Measurements from ENCODE around the gene MGST2. TPM values are rescaled to one million over a fixed set of nuclear protein-coding genes. Genes with fewer than 3 reads are reported as not detected.
"Not testable (repeated sequence)": the region's sequence is repeated elsewhere in the genome, so short reads cannot be mapped to it uniquely, and the experiment has no call there.

MGST2 gene
- polyA plus RNA-seq, 4 donors = 51.4 to 59.5 (median 55.9) TPM

DNA sequence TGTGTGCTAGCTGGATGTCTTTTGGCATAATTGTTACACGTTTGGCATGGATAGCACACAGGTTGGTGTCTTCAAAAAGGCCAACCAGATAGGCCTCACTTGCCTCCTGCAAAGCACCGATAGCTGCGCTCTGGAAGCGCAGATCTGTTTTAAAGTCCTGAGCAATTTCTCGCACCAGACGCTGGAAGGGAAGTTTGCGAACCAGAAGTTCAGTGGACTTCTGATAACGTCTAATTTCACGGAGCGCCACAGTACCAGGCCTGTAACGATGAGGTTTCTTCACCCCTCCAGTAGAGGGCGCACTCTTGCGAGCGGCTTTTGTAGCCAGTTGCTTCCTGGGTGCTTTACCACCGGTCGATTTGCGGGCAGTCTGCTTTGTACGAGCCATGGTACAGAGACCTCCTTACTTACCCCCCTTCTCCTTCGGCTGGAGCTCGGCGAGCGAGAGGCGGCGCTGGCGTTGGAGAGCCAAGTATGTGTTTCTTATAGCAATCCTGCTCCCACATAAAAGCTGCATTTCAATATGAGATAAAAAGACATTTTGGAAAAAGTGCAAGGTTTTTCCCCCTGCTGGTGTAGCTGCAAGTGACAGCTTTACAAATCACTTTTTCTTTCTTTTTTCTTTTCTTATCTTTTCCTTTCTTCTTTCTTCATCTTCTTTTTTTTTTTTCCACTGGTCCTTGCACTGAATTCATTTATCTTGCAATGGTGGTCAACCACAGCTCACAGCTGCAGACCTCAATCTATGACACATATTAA lies 32.7 kb downstream of the MGST2 start:
- not testable (repeated sequence) for DNase-seq (ENCODE audit: low read depth in 4 of 4, low spot score in 2 of 4)

DNA sequence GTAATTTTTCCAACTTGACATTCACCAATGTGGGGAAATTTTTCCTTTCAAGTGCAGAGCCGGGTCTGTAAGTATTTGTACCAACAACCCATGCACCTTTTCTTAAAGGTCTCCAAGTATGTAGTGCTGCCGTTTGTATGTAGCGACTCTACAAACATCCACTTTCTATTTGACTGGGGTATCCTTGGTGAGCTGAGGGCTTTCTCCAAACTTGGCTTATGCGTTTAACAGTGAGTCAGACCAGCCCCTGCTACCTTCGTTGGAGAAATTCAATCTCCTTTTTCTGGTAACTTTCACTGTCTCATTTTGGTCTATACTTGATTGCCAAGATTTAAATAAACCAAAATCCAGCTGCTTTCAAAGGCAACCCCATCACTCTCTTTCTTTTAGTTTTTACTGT lies 34.9 kb downstream of the MGST2 start:
- no peak for DNase-seq (ENCODE audit: low read depth in 4 of 4, low spot score in 2 of 4)

DNA sequence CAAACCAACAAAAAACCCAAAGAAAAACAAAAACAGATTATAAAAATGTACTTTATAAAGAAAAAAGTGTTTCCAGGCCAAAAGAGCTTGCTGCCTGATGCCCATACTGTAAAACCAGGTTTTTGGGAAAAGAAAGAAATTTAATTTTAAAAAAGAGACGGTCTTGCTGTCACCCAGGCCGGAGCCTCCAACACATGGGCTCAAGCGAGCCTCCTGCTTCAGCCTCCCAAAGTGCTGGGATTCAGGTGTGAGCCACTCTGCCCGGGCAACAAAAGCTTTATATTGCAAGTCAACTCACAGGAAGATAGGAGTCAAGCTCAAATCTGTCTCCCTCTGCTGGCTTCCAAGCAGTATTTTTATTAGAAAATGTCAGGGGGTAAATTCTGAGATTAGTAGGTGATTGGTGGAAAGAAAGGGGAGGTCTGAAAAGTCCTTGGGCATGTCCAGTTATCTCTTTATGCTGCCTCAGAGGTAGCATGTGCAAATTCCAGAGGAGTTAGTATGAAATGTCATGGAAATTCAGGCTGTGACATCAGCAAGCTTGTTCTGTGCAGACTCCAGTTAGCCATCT lies 39.4 kb downstream of the MGST2 start:
- DNase-seq (ENCODE audit: low read depth in 4 of 4, low spot score in 2 of 4) = no peak

DNA sequence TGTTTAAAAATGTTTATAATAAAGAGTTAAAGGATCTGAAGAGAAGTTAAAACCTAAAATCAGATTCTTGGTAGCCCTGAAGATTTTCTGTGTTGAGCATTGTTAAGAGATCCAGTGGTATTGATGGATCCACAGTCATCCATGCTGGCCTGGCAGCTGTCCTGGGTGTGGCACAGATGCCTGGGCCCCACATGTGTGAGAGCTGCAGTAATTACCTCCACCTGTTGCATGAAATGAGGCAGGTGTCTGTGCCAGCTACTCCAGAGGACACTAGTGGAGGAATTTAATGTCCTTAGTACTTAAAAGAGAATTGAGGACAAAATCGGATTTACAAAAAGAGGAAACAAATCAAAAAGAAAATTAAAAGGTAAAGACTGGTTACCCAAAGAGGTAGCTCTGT lies 44.0 kb downstream of the MGST2 start:
- DNase-seq (ENCODE audit: low read depth in 4 of 4, low spot score in 2 of 4) = no peak

DNA sequence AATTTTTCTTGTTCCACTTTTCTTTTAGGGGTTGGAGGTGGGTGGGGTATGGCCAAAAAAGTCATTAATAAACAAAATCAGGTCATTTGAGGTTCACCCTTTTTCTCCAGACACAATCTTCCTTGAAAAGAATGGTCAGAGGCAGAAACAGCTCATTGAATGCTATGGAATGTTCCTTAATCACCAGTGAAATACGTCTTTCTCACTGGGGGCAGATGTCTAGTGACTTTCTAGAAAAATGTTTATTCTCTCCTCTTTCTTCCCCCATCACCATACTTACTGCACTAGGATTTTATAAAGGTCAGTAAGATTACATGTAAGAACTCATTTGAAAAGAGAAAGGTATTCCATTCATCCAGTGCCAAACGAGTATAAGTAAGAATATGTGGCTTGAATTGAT lies 44.5 kb downstream of the MGST2 start:
- DNase-seq (ENCODE audit: low read depth in 4 of 4, low spot score in 2 of 4) = no peak

DNA sequence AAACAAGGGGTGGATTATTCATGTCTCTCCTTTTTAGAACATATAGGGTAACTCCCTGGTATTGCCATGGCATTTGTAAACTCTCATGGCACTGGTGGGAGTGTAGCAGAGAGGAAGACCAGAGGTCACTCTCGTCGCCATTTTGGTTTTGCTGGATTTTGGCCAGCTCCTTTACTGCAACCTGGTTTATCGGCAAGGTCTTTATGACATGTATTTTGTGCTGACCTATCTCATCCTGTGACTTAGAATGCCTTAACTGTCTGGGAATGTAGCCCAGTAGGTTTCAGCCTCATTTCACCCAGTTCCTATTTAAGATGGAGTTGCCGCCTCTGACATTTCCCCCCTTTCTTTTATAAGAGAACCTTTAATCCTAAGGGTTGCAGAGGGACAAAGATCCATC lies 45.8 kb downstream of the MGST2 start:
- DNase-seq (ENCODE audit: low read depth in 4 of 4, low spot score in 2 of 4) = no peak

DNA sequence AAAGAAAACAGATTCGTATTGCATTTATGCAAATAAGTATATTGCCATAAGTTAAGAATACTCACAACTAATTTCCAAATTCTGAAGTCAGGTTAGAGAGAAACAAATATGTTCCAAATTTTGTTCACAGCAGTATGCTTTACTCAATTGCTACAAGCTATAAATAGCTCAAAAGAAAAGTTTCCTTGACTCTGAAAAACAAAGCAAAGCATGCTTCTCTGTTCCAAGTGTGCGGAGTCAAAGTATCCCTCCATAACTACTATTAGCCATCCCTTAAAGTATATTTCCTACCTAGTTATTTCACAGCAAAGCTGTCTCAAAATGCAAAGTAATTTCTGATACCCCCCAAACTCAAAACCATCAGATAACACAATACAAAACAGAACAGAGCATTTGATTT lies 47.3 kb downstream of the MGST2 start:
- DNase-seq (ENCODE audit: low read depth in 4 of 4, low spot score in 2 of 4) = no peak

DNA sequence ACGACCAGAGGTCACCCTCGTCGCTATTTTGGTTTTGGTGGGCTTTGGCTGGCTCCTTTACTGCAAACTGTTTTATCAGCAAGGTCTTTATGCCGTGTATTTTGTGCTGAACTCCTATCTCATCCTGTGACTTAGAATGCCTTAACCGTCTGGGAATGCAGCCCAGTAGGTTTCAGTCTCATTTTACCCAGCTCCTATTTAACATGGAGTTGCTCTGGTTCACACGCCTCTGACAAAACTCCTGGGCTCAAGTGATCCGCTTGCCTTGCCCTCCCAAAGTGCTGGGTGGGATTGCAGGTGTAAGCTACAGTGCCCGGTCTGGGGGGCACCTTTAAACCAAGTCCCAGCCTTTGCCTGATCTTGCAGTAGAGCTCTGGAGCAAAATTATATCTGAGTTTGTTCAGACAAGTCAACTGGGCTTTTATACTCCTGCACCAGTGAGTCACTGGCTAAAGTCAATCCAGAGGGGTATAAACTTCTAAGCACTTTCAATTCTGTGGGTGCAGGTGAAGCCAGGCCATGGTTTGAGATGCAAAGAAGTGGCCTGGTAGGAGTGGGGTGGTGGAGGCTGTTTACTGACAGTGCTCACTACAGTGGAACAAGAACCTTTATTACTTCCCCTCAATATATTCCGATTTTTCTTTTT lies 50.2 kb downstream of the MGST2 start:
- DNase-seq (ENCODE audit: low read depth in 4 of 4, low spot score in 2 of 4) = no peak

DNA sequence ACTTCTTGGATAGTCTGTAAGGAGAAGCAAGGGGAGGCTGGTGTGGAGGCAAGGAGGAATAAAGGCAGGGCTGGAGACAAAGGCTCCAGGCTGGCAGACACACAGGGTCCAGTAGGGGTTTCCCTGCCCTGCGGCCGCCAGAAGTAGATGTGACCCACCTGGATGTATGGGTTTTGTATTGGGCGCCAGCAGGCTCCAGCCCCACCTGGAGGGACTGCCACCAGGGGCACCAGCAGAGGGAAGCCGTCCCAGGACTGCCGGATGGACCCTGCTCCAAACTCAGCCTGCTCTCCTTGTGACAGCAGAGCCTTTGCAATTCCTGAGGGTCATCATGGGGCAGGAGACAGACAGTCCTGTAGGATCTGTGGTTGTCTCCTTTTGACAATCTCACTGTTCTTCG lies 52.7 kb downstream of the MGST2 start:
- no peak for DNase-seq (ENCODE audit: low read depth in 4 of 4, low spot score in 2 of 4)

DNA sequence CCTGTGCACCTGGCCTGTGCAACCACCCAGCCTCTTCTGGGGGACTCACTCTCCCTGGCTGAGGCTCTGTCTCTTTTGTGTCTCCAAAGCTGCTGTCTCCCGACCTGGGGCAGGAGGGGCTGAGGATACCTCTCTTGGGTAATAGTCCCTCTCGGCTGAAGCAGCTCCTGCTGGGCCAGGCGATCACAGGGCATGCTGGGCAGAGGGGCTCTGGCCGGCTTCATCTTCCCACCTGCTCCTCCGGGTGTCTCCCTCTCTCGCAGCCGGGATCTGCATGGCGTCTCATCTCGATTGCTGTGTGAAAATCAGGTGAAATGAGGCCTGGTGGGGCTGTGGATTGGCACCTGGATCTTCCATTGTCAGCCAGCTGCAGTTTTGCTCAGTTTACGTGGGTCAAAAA lies 53.2 kb downstream of the MGST2 start:
- no peak for DNase-seq (ENCODE audit: low read depth in 4 of 4, low spot score in 2 of 4)

DNA sequence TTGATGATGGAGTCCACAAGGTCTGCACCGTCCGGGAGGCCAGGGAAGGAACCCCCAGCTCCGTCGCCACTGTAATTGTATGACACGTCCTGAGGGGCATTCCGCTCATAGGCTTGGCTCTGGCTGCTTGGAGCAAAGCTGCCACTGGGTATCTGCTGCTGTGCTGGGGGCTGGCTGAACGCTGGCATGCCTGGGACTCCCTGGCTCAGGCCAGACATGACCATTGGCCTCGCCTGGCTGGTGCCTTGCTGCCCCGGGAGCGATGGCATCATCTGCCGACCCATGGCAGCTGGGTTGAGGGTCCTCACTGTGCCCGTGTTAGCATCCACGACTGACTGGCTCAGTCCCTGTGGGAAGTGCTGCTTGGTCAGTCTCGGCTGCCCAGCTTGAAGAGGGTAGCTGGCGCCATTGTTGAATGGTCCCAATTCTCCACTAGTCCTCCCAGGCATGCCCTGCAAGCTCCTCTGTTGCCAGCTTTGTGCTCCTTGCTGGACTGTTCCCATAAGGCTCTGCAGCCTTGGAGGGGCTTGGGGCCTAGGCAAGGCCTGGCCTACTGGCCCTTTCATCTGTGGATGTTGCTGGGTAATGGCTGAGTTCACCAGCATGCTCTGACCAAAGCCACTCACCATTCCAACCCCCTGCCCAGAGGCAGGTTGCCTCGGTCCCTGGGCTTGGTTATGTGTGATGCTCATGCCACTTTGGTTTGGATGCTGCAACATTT lies 53.9 kb downstream of the MGST2 start:
- DNase-seq (ENCODE audit: low read depth in 4 of 4, low spot score in 2 of 4) = no peak

DNA sequence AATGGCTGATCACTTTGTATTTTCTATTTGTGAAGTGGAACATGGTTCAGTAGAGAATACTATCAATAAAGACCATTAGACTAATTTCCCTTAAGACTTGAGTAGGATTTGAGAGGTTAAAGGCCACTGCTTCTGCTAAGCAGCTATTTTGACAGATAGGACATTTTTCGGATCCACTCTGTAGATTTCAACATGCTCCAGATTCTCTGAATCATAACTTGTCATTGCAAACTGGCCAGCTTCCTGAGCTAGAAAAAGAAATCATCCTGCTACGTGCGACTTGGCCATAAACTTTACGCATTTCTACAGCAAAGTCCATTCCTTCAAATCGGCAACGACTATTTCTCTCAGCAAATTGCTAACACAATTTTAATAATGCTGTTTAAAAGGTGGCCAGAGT lies 55.2 kb downstream of the MGST2 start:
- no peak for DNase-seq (ENCODE audit: low read depth in 4 of 4, low spot score in 2 of 4)

DNA sequence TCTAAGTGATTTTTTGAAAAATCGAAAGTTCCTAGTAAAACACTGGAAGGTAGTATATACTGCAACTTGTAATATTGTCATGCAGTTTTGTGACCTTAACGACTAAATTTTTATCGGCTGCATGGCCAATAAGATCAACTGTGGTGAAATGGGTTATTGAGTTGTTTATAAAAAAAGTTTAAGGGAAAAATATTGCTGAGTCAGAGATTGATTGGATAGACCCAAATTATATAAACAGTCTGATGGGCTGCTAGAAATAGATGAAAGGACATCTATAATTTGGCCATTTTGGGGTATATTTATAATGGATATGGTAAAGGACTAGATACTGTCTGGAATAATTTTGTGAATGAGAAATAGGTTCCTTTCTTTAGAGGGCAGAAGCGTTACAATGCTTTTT lies 56.2 kb downstream of the MGST2 start:
- no peak for DNase-seq (ENCODE audit: low read depth in 4 of 4, low spot score in 2 of 4)

DNA sequence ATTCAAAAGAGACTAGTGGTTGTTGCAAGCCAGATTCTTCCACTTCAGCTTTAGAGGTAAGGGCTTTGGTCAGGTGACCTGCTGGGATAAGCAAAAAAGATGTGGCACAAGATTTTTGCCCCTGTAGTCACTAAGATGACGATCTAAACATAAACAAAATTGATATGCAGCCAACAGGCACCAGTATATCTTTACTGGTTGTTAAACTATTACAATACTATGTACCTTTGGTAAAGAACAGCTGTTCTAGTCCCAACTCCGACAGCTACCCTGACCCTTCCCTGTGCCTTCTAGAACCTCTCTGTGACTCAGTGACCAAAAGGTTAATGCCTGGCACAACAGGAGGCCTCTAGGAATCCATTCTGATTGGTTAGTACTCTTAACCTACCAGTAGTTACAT lies 59.6 kb downstream of the MGST2 start:
- no peak for DNase-seq (ENCODE audit: low read depth in 4 of 4, low spot score in 2 of 4)

DNA sequence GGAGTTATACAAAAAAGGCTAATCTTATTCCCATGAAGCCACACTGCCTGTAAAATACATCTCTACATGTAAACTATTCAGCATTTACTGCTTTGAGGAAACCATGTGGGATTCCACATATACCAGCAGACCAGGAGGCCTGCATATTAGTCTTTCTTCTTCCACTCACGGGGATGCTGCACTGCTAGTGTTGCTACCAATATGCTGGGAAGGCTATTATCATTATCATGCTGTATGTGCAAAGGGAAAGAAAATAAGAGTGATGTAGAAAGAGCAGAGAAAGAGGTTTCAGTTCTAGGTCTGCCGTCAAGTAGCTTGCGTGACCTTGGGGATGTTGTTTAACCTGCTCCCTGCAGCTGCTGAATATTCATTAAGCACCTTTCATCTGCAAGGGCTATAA lies 61.0 kb downstream of the MGST2 start:
- no peak for DNase-seq (ENCODE audit: low read depth in 4 of 4, low spot score in 2 of 4)

DNA sequence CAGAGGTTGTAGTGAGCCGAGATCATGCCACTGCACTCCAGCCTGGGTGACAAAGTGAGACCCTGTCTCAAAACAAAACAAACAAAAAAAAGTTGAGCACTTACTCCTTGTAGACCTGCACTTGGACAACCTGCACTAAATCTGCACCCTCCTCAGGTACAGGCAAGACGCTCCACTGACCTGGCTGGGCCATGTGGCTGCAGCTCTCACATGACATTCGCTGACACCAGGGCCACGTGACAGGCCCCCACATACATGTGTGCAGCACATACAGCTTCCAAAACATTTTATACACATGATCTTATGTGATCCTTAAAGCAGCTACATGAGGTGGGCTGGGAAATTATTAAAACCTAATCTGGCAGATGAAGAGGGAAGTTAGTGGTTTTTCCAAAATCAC lies 62.5 kb downstream of the MGST2 start:
- no peak for DNase-seq (ENCODE audit: low read depth in 4 of 4, low spot score in 2 of 4)

DNA sequence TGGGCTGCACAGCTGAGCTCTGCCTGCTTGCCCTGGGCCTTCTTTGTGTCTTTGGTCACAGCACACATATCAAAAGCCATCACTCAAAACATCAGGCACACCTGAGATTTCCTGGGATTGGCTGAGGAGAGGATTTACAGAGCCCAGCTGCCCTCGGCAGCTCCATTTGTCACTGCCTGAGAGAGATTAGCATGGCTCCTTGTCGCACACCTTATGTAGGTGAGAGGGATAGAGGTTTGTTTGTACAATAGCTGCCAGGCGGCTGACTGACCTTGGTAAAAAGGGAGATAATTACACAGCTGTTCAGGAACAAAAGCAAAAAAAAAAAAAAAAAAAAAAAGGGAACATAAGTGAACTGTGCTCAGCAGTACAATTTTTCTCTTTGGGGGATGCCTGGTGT lies 63.2 kb downstream of the MGST2 start:
- no peak for DNase-seq (ENCODE audit: low read depth in 4 of 4, low spot score in 2 of 4)

DNA sequence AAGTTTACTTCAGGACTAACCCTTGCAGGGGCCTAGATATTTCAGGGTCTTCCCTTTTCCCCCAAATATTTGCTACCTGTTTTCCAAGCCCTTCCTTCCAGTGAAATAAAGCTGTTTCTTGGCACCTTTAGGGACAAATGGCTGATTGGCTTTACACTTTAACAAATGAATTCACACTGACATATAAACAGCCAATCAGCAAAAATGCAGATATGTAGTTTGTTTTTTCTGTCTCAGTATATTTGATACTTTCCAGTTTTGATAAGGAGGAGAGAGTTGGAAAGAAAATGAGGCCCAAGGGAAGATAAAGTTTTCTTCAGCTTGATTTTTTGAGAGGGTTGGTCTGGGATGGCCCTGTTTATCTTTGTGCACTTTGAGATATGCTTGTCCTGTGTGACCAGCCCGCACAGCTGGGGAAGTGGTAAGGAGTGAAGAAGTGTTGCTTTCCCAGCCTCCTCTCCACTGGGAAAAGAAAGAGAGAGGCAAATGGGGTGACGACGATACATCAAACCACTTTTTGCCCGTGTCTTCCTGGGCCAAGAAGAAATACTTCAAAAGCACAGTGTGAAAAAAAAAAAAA lies 67.5 kb downstream of the MGST2 start:
- DNase-seq (ENCODE audit: low read depth in 4 of 4, low spot score in 2 of 4) = no peak

DNA sequence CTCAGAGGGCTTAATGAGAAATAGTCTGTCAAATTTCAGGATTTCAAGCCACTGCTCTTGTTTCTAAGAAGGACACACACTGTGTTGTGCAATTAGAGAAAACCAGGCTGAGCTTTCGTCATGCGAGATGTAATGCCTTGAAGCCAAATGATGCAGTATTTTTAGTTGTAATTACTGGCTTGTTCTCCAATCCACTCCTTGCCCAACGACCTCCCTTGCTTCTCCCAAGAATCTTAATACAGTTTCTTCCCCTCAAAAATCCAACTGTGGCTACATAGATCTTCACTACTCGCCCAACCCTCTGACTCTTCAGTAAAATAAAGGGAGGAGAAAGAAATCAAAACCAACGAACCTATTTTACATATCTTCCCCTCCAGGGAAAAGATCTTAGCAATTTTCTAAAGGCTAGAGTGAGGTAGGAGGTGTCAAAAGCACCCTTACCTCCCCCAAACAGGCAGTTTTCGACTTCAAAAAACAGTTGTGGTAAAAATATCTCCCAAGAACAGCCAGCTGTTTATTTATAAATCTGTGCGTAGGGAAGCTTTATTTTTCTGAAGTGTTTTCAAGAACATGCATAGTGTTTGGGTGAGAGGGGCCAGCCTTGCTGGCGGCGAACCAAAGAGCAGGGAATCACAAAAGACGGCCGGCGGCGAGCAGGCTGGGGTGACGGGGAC lies 68.7 kb downstream of the MGST2 start:
- DNase-seq (ENCODE audit: low read depth in 4 of 4, low spot score in 2 of 4) = no peak

DNA sequence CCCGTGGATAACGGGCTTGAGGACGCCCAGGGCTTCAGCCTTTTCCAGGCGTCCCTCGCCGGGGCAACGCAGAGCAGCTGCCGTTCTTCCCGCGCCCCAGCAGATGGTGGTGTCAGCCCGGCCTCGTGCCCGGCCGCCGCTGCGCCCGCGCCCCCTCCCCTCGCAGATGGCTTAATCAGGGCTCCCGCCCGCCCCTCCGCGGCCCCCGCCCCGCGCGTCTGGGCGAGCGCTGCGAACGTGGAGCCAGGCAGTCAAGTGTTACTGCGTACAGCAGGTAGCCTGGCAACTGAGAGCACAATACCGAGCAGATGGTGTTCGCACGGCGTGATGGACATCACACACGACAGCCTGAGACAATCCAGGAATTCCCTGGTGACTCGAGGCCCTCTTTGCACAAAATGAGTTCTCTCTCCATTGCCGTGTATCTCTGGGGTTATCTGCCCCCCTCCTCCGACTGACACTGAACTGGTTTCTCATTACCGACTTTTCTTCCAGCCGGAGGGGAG lies 69.3 kb downstream of the MGST2 start:
- DNase-seq (ENCODE audit: low read depth in 4 of 4, low spot score in 2 of 4) = peak; percentile 83 to 90 (median 88)
